8988T (cell line): ENCODE data around the gene F8A1.
"Not testable (repeated sequence)": the region's sequence is repeated elsewhere in the genome, so short reads cannot be mapped to it uniquely, and the experiment has no call there.

Experiments
- DNase-seq: peaks from one replicate; pipeline ENCODE4 v3.0.0; 2011

The F8A1 gene

DNA sequence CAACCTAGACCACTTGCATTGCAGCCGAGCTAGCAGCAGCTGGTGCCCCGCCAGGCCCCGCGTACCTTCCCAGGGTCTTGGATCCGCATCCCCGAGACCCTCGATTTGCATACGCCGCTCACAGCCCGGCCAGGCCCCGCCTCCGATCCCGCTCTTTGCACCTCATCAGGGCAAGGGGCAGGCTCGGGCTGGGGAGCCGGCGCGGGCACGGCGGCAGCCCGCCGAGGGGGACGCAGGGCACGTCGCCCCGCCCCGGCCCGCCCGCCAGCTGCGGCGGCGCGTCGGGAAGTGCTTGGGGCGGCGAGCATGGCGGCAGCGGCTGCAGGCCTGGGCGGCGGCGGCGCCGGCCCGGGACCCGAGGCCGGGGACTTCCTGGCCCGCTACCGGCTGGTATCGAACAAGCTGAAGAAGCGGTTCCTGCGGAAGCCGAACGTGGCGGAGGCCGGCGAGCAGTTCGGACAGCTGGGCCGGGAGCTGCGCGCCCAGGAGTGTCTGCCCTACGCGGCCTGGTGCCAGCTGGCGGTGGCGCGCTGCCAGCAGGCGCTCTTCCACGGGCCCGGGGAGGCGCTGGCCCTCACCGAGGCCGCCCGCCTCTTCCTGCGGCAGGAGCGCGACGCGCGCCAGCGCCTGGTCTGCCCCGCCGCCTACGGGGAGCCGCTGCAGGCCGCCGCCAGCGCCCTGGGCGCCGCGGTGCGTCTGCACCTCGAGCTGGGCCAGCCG lies at the start of gene F8A1:
F8A1 (plus strand) TSS at position 287 of the 720 bp plus-strand sequence; CDS start at position 307, 20 bp downstream.
- not testable (repeated sequence) for DNase-seq

- no peak for DNase-seq
Measured at GRCh38 chrX:154840856-154841255, 45.3 kb upstream of the F8A1 start.

- no peak for DNase-seq
Measured at GRCh38 chrX:154850957-154851611, 35.1 kb upstream of the F8A1 start.

DNA sequence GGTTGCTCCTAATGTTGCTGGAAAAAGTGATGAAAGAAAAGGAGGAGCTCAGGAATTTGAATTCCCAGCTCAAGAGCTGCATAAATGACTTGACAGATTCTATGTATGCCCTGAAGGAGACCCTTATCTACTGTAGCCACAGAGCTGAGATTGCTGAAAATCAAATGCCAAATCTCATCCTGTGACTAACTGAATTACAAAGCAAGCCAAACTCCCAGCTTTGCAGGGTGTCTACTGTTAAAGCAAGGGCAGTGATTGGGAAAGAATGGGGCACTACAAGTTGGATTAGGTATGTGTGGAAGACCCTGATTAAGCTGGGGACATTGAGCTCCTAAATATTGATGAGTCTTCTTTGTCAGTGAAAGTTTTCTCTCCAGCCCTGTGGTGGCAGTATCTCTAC lies 30.9 kb upstream of the F8A1 start:
- DNase-seq = no peak

- not testable (repeated sequence) for DNase-seq
Measured at GRCh38 chrX:154868522-154868921, 17.6 kb upstream of the F8A1 start.

DNA sequence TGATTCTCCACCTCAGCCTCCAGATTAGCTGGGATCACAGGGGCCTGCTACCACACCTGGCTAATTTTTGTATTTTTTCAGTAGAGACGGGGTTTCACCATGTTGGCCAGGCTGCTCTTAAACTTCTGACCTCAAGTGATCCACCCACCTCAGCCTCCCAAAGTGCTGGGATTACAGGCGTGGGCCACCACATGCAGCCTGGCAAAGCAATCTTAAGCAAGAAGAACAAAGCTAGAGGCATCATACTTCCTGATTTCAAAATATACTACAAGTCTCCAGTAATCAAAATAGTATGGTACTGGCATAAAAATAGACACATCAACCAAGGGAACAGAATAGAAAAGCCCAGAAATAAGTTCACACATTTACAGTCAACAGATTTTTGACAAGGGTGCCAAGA lies 12.8 kb upstream of the F8A1 start:
- DNase-seq = no peak

DNA sequence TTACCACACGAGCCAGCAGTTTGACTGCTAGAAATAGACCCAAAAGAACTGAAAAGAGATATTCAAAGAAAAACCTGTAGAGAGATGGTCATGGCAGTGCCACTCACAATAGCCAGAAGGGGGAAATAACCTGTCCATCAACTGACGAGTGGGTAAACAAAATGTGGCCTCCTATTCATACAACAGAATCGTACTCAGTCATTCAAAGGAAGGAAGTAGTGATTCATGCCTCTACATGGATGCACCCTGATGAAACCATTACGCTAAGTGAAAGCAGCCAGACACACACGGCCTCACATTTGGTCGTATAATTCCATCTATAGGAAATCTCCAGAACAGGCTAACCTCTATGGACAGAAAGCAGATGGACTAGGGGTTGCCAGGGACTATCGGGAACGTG lies 2.1 kb upstream of the F8A1 start:
- not testable (repeated sequence) for DNase-seq

DNA sequence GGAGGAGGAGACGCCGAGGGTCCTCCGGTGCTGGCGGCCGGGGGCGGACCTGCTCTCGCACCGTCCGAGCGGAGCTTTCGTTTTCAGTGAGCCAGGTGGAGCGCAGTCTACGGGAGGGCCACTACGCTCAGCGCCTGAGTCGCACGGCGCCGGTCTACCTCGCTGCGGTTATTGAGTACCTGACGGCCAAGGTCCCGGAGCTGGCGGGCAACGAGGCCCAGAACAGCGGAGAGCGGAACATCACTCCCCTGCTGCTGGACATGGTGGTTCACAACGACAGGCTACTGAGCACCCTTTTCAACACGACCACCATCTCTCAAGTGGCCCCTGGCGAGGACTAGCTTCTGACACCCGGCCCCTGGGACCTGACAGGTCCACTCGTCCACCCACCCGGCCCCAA lies 1.1 kb upstream of the F8A1 start:
- not testable (repeated sequence) for DNase-seq

- DNase-seq = not testable (repeated sequence)
Measured at GRCh38 chrX:154885549-154885948, 606 bp upstream of the F8A1 start.

DNA sequence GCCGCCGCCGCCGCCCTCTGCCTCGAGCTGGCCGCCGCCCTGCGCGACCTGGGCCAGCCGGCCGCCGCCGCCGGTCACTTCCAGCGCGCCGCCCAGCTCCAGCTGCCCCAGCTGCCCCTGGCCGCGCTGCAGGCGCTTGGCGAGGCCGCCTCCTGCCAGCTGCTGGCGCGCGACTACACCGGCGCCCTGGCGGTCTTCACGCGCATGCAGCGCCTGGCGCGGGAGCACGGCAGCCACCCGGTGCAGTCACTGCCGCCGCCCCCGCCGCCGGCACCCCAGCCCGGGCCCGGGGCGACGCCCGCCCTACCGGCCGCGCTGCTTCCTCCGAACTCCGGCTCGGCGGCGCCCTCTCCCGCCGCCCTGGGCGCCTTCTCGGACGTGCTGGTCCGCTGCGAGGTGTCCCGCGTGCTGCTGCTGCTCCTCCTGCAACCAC lies 650 bp downstream of the F8A1 start:
- DNase-seq = not testable (repeated sequence)

- no peak for DNase-seq
Measured at GRCh38 chrX:154890990-154891639, 5.0 kb downstream of the F8A1 start.

GRCh38 chrX:154892296-154892695 lies 6.1 kb downstream of the F8A1 start:
- DNase-seq = no peak

DNA sequence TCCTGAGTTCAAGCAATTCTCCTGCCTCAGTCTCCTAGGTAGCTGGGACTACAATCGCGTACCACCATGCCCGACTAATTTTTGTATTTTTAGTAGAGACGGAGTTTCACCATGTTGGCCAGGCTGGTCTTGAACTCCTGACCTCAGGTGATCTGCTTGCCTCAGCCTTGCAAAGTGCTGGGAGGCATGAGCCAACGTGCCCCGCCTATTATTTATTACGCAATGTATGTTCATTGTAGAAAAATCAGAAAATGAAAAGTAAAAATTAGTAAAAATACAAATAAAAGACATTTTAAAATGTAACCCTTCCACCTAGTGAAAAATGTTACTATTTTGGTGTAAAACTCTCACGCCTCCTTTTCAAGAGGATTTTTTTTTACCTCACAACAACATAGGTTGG lies 14.2 kb downstream of the F8A1 start:
- no peak for DNase-seq

DNA sequence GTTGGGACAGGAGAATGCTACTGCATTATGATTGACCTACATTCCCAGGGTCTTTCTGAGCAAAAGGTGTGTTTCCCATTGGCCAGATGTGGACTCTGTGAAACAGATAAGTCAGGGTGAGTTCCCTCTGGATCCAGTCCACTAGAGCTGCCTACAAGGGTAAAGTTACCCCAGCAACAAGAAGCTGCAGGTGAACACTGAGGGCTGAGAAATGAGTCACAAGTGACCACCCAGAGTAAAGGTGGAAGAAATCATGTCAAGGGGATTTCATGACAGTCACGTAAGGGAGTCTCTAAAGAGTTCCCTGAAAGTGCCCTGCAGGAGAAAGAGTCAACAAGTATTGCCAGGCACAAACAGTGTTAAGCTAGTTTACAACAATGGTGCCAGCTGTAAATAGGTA lies 16.3 kb downstream of the F8A1 start:
- DNase-seq = no peak

DNA sequence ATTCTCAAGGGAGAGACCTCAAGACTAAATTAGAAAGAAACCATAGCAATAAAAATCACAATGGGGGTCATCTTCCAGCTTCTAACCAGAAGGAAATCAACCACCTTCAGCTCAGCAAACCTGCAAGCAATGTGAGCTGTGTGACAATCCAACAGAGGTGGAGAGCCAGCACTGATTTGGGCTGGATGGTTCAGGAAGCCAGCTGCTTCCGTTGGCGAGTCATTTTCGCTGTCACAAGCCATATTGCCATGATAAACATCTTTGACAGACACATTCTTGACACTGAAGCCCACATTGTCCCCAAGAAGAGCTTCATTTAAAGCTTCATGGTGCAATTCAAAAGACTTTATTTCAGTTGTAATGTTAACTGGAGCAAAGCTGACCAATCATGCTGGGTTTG lies 22.7 kb downstream of the F8A1 start:
- DNase-seq = no peak

DNA sequence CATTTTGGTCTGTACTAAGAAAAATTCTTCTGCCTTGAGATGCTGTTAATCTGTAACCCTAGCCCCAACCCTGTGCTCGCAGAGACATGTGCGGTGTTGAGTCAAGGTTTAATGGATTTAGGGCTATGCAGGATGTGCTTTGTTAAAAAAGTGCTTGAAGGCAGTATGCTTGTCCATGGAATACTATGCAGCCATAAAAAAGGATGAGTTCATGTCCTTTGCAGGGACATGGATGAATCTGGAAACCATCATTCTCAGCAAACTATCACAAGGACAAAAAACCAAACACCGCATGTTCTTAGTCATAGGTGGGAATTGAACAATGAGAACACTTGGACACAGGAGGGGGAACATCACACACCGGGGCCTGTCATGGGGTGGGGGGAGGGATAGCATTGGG lies 23.9 kb downstream of the F8A1 start:
- DNase-seq = not testable (repeated sequence)

- DNase-seq = not testable (repeated sequence)
Measured at GRCh38 chrX:154910528-154910927, 24.4 kb downstream of the F8A1 start.

DNA sequence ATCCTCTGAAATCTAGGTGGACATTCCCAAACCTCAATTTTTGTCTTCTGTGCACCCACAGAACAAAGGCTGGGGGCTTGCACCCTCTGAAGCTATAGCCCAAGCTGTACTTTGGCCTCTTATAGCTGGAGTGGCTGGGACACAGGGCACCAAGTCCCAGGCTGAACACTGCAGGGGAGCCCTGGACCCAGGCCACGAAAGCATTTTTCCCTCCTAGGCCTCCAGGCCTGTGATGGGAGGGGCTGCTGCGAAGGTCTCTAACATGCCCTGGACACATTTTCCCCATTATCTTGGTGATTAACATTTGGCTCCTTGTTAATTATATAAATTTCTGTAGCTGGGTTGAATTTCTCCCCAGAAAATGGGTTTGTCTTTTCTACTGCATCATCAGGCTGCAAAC lies 27.9 kb downstream of the F8A1 start:
- DNase-seq = no peak

- DNase-seq = no peak
Measured at GRCh38 chrX:154918060-154918483, 31.9 kb downstream of the F8A1 start.

- DNase-seq = not testable (repeated sequence)
Measured at GRCh38 chrX:154924771-154925170, 38.6 kb downstream of the F8A1 start.
